Measurements from ENCODE around the gene CNOT2. TPM values are rescaled to one million over a fixed set of nuclear protein-coding genes. Genes with fewer than 3 reads are reported as not detected.
A peak's percentile ranks its signal among the peaks of the same experiment; 100 is the strongest.

Gene CNOT2
- total and polyA plus RNA-seq, 4 donors, result 17.5 to 93.4 (median 49.0) TPM

DNA sequence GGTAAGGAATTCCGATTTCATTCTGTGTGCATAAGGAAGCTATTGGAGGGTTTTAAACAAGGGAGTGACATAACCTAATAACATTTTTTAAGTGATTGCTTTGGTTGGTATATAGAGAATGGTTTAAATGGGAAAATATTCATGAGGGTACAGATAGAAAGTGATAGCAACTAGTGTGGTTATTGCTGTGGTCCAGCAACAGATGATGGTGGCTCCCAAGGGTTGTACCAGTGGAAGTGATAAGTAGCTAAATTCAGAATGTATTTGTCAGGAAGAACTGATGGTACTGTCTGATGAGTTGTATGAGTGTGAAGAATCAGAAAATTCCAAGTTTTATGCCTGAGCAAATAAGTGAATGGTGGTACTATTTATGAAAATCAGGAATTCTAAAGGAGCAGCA is 2.6 kb upstream of the CNOT2 start (continued):
- TF ChIP-seq NR2F2 (IDR thresholded peaks at IDR 0.05) (no peak), JUND (IDR thresholded peaks at IDR 0.05) (no peak), FOXA1 (IDR thresholded peaks at IDR 0.05) (no peak), YY1 (IDR thresholded peaks at IDR 0.05) (no peak), ATF3 (IDR thresholded peaks at IDR 0.05) (no peak), EGR1 (IDR thresholded peaks at IDR 0.05; ENCODE audit: low read depth in 2 of 2) (no peak)

GRCh38 chr12:70241845-70242244 is 1.4 kb upstream of the CNOT2 start:
- Histone ChIP-seq H3K9me3 (ENCODE audit: control insufficient read depth in 4 of 4, low read length in 3 of 4) (no peaks in the 10 kb centered on the region), H3K9ac (ENCODE audit: low read depth in 1 of 2, low read length in 2 of 2) (peak overlapping the region in 1 of 2 donors; percentile 98), H3K36me3 (ENCODE audit: control insufficient read depth in 4 of 4, insufficient read depth in 3 of 4, low read depth in 1 of 4, low read length in 3 of 4) (peaks cover 3 to 13% (median 8%) of the 10 kb centered on the region in 4 donors), H3K27me3 (ENCODE audit: control insufficient read depth in 4 of 4, insufficient read depth in 4 of 4, low read length in 3 of 4) (no peaks in the 10 kb centered on the region), H3K27ac (ENCODE audit: low read depth in 1 of 2, low read length in 2 of 2) (peak overlapping the region in 1 of 2 donors; percentile 100), H3K4me3 (ENCODE audit: low read depth in 1 of 3, low read length in 3 of 3) (peak overlapping the region in 2 of 3 donors; percentile 89 to 96), H3K4me1 (ENCODE audit: control insufficient read depth in 4 of 4, insufficient read depth in 4 of 4, low read length in 3 of 4) (peaks cover 7 to 21% (median 16%) of the 10 kb centered on the region in 4 donors)
- DNase-seq (ENCODE audit: low spot score), result no peak
- 50% methylated on average over 2 of the region's 2 CpGs for WGBS
- TF ChIP-seq RAD21 (IDR thresholded peaks at IDR 0.05) (no peak), JUND (IDR thresholded peaks at IDR 0.05) (no peak), FOXA2 (IDR thresholded peaks at IDR 0.05) (no peak), TAF1 (conservative IDR thresholded peaks at IDR 0.05) (no peak), HNF4A (conservative IDR thresholded peaks at IDR 0.05) (no peak), RXRA (IDR thresholded peaks at IDR 0.05) (no peak), SP1 (IDR thresholded peaks at IDR 0.05) (no peak), ATF3 (IDR thresholded peaks at IDR 0.05) (no peak), YY1 (IDR thresholded peaks at IDR 0.05) (no peak), GABPA (IDR thresholded peaks at IDR 0.05 in 1 of 2, conservative IDR thresholded peaks at IDR 0.05 in 1 of 2) (no peak), FOXA1 (IDR thresholded peaks at IDR 0.05) (no peak)
- TF ChIP-seq, protein P1, sequence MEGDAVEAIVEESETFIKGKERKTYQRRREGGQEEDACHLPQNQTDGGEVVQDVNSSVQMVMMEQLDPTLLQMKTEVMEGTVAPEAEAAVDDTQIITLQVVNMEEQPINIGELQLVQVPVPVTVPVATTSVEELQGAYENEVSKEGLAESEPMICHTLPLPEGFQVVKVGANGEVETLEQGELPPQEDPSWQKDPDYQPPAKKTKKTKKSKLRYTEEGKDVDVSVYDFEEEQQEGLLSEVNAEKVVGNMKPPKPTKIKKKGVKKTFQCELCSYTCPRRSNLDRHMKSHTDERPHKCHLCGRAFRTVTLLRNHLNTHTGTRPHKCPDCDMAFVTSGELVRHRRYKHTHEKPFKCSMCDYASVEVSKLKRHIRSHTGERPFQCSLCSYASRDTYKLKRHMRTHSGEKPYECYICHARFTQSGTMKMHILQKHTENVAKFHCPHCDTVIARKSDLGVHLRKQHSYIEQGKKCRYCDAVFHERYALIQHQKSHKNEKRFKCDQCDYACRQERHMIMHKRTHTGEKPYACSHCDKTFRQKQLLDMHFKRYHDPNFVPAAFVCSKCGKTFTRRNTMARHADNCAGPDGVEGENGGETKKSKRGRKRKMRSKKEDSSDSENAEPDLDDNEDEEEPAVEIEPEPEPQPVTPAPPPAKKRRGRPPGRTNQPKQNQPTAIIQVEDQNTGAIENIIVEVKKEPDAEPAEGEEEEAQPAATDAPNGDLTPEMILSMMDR (IDR thresholded peaks at IDR 0.05; ENCODE audit: low read depth, low read length, missing input control), result no peak
- TF ChIP-seq, protein P2, sequence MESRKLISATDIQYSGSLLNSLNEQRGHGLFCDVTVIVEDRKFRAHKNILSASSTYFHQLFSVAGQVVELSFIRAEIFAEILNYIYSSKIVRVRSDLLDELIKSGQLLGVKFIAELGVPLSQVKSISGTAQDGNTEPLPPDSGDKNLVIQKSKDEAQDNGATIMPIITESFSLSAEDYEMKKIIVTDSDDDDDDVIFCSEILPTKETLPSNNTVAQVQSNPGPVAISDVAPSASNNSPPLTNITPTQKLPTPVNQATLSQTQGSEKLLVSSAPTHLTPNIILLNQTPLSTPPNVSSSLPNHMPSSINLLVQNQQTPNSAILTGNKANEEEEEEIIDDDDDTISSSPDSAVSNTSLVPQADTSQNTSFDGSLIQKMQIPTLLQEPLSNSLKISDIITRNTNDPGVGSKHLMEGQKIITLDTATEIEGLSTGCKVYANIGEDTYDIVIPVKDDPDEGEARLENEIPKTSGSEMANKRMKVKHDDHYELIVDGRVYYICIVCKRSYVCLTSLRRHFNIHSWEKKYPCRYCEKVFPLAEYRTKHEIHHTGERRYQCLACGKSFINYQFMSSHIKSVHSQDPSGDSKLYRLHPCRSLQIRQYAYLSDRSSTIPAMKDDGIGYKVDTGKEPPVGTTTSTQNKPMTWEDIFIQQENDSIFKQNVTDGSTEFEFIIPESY (IDR thresholded peaks at IDR 0.05), result no peak

DNA sequence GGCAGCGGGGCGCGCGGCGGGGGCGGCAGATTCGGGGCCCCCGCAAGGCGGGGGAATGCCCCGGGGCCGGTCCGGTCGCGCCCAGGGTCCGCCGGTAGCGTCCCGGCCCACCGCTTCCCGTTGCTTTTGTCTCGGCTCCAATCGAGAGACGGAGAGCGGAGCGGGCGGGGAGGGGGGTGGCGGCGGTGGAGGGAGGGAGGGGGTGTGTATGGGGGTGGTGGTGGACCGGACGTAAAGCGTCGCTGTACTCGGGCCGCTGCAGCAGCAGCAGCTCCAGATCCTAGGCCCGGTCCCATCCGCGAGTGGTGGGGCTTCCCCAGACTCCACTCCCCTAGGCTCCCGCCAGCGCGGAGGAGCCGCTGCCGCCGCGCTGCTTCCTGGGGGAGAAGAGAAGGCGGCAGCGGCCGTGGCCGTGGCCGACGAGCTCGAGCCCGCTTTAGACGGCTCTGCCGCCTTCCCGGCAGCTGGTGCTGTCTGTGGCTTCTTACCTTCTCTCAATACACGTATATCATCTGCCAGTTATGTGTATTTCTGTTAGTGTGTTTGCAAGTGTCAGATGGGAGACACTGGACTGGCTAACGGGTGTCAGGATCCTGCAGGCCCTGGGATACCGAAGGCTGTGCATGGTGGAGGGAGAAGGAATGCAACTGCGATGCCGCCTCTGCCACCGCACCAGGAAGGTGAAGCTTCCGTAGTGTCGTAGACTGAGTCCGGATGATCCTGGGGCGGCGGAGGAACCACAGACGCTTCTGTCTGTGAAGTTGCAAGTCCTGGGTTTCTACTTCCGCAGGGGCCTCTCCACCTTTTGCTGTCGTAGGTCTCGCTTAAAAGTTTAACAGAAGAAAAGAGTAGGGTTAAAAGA is 508 bp downstream of the CNOT2 start:
- H3K9me3 ChIP-seq (ENCODE audit: control insufficient read depth in 4 of 4, low read length in 3 of 4), result no peaks in the 10 kb centered on the region
- peaks cover under 1 to 13% (median 5%) of the 10 kb centered on the region in 4 donors for H3K36me3 ChIP-seq (ENCODE audit: control insufficient read depth in 4 of 4, insufficient read depth in 3 of 4, low read depth in 1 of 4, low read length in 3 of 4)
- under 1% methylated on average over 70 of the region's 70 CpGs for WGBS
- peak; percentile 76 for DNase-seq (ENCODE audit: low spot score)
- peak overlapping the region; percentile 90 to 96 (median 94) for H3K4me3 ChIP-seq (ENCODE audit: low read depth in 1 of 3, low read length in 3 of 3)
- H3K4me1 ChIP-seq (ENCODE audit: control insufficient read depth in 4 of 4, insufficient read depth in 4 of 4, low read length in 3 of 4), result peaks cover 6 to 30% (median 22%) of the 10 kb centered on the region in 4 donors
- peak overlapping the region; percentile 14 to 99 for H3K9ac ChIP-seq (ENCODE audit: low read depth in 1 of 2, low read length in 2 of 2)
- no peaks in the 10 kb centered on the region for H3K27me3 ChIP-seq (ENCODE audit: control insufficient read depth in 4 of 4, insufficient read depth in 4 of 4, low read length in 3 of 4)
- peak overlapping the region; percentile 100 for H3K27ac ChIP-seq (ENCODE audit: low read depth in 1 of 2, low read length in 2 of 2)
- TF ChIP-seq RAD21 (IDR thresholded peaks at IDR 0.05), result peak in 1 of 2 donors; percentile 6
- no peak for TF ChIP-seq FOXA1 (IDR thresholded peaks at IDR 0.05)
- no peak for TF ChIP-seq ATF3 (IDR thresholded peaks at IDR 0.05)
- no peak for TF ChIP-seq HNF4G (IDR thresholded peaks at IDR 0.05)
- TF ChIP-seq, protein P1 (IDR thresholded peaks at IDR 0.05; ENCODE audit: low read depth, low read length, missing input control), result no peak
- TF ChIP-seq GABPA (IDR thresholded peaks at IDR 0.05 in 1 of 2, conservative IDR thresholded peaks at IDR 0.05 in 1 of 2), result no peak
- no peak for TF ChIP-seq SP1 (IDR thresholded peaks at IDR 0.05)
- no peak for TF ChIP-seq FOXA2 (IDR thresholded peaks at IDR 0.05)
- TF ChIP-seq, protein P3, sequence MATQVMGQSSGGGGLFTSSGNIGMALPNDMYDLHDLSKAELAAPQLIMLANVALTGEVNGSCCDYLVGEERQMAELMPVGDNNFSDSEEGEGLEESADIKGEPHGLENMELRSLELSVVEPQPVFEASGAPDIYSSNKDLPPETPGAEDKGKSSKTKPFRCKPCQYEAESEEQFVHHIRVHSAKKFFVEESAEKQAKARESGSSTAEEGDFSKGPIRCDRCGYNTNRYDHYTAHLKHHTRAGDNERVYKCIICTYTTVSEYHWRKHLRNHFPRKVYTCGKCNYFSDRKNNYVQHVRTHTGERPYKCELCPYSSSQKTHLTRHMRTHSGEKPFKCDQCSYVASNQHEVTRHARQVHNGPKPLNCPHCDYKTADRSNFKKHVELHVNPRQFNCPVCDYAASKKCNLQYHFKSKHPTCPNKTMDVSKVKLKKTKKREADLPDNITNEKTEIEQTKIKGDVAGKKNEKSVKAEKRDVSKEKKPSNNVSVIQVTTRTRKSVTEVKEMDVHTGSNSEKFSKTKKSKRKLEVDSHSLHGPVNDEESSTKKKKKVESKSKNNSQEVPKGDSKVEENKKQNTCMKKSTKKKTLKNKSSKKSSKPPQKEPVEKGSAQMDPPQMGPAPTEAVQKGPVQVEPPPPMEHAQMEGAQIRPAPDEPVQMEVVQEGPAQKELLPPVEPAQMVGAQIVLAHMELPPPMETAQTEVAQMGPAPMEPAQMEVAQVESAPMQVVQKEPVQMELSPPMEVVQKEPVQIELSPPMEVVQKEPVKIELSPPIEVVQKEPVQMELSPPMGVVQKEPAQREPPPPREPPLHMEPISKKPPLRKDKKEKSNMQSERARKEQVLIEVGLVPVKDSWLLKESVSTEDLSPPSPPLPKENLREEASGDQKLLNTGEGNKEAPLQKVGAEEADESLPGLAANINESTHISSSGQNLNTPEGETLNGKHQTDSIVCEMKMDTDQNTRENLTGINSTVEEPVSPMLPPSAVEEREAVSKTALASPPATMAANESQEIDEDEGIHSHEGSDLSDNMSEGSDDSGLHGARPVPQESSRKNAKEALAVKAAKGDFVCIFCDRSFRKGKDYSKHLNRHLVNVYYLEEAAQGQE (IDR thresholded peaks at IDR 0.05), result peak; percentile 5
- TF ChIP-seq YY1 (IDR thresholded peaks at IDR 0.05), result no peak

Measured in liver (tissue), 9 donors.